Endometrial microvascular endothelial cells (primary cell): ENCODE measurements around the gene ITM2C. TPM values are rescaled to one million over a fixed set of nuclear protein-coding genes. Genes with fewer than 3 reads are reported as not detected.

ENCODE experiments used
- in situ Hi-C: cut with HindIII; loops from 2 replicates; pipeline ENCODE4 v1.10.0; 2017; ENCODE audit warnings: low sequenced_read_pairs, low pct_unique_long_range_greater_than_20kb; ENCODE audit errors: inconsistent ontology term
- total RNA-seq: library from RNA; depleted of rRNA; stranded (reverse); fragments of >200 nt; gene quantifications from one replicate; pipeline ENCODE4 v1.2.3, GENCODE V29; 2015; ENCODE audit errors: inconsistent ontology term

ITM2C gene
- total RNA-seq, 1 donor from 2014 or later, result 1.5 TPM

DNA sequence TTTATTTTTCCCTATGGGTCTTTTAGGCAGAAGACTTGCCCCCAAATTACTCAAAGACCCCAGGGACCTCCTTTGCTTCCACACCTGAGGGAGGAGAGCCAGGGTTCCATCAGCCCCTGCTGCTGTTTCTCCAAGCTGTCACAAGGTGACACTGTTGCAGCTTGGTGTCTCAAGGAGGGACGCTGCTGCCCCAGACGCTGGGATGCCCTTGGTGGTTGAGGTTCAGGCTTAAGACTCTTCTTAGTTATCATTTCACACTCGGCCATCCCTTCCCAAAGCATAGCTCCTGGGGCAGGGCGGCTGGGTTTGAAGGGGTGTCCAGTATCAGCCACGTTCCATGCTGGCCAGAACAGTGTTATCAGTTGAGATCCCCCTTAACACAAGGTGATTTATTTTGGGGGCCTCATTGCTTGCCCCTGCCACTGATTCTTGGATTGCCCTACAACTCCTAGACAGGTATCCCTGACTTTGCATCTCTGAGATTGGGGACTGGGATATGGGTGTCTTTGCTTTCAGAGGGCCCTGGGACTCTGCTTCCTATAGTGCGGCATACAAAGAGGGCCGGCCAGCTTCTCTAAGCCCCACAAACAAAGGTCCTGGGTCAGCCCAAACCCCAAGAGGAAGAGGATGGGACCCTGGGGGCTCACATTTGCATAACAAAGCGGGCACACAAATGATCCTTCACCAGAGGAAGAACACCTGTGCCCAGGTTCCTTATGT is 37.6 kb downstream of the ITM2C start:
- in situ Hi-C loops, result no loop called here

DNA sequence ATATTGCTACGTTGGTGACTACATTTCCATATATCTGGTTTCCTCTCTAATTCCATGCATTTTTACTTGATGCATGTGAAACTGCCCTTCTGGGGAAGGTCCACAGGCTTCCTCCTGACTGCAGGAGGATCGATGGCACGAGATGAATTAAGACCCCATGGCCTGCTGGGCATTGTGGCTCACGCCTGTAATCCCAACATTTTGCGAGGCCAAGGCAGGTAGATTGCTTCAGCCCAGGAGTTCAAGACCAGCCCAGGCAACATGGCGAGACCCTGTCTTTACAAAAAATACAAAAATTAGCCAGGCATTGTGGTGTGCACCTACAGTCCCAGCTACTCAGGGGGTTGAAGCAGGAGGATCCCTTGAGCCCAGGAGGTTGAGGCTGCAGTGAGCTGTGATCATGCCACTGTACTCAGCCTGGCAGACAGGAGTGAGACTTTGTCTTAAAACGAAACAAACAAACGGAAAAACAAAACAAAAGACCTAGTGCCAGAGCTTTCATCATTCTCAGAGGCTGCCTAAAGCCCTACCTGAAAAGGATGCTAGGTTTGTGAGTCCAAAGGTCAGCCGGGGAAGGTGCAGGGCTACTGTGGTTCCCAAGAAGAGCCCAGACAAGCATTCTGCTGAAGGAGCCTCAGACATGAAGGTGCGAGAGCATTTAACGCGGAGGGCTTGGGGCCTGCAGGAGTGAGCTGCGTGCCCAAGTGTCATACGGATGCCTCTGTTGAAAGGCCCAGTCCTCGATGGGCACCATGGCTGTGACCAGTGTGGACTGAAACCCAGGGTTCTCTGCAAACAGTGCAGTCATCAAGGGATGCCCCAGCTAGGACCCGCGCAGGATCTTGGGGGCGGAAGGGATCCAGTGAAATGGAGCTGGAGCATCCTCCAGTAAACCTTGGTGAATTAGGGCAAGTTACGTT is 38.7 kb downstream of the ITM2C start:
- in situ Hi-C loops, result no loop called here

DNA sequence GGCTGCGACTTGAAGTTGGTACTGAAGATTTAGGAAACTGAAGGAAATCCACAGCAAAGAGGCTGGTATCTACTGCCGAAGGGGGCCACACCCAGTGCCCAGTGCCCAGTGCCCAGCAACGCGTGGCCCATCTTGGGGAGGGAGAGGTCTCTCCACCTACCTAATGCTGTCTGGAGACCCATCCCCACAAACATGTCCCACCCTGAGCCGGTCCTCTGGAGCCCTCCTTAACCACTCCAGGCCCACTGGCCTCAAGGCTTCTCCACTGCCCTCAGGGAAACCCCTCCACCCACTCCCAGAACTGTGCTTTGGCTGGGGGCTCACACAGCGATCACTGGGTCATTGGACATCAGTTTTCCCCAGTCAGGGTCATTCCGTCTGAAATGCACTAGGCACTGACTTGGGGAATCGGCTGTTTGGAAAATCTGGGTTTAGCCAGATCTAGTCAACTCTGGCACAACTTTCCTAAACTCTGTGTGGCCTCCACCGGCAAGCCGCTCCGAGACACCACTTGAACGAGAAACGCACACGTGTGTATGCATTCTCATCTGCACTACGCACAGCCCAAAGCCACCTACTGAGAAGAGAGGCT is 40.2 kb downstream of the ITM2C start:
- in situ Hi-C loops, result no loop called here

DNA sequence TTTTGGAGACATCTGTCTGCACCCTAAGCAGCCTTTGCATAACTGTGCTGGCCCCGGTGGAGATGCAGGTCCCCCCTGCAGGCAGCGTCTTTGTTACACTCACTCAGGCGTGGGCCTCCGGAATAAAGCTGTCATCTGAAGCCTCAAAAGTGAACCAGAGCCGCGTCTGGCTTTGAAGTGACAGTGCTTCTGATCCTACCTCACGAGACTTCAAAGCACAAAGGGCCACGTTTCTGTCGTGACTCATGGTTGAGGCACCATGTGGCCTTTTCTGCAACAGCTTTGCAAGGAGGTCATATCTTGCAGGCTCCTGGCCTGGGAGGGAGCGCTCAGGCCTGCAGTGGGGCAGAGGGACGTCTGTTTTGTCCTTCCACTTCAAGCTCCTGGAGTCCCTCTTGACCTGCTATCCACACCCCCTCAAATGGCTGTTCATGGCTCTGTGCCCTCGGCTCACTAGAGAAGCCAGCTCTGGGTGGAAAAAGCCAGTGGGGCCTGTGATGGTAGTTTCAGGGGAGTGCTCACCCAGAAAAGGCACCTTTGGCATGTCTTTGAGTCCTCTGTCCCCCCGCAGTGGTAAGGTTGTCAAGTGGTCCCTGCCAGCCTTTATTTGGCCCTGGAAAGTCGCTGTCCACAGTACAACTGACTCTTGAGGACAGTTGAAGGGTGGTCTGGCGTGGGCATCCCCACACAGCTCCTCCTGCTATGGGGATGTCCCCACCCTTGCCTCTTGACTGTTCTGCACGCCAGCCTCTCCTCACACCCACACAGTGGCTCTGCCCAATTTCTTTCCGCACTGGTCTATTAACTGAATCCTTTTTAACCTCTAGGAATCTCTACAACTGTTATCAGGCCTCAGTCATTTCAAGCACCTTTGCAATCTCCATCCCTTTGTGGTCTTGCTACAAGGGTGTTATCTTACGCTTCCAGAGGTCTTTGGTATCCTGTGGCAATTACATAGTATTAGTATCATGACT is 41.0 kb downstream of the ITM2C start:
- in situ Hi-C loops, result no loop called here

DNA sequence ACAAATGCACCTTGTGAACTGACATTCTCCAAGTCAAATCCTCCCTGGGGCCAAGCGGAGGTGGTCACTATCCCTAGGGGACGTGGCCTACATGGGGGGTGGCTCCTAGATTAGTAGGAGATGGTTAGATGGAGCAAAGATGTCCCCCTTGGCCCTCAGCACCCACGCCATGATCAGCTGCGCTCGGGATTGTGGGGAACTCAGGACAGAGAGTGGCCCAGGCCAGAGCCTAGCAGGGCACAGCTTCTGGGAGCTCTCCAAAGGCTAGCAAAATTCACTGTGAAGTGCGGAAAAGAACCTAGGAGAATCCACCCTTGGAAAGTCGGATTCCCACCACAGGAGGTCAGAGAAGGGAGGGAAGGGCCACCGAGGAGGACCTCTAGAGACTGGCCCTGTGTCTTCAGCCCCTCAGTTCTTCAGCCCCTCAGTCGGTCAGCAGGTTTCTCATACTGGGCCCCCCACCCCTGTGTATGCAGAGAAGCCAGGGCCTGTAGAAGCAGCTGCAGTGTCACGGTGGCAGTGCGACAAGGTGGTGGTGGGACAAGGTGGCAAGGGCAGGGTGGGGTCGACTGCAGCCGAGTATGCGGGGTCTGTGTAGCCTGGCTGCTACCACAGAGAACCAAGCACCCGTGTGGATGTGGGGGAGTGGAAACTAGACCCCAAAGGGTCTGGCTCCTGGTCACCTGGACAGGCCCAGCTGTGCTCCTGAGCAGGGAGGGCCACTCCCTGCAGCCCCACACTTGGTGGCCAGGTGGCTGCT is 41.9 kb downstream of the ITM2C start:
- in situ Hi-C loops, result no loop called here

DNA sequence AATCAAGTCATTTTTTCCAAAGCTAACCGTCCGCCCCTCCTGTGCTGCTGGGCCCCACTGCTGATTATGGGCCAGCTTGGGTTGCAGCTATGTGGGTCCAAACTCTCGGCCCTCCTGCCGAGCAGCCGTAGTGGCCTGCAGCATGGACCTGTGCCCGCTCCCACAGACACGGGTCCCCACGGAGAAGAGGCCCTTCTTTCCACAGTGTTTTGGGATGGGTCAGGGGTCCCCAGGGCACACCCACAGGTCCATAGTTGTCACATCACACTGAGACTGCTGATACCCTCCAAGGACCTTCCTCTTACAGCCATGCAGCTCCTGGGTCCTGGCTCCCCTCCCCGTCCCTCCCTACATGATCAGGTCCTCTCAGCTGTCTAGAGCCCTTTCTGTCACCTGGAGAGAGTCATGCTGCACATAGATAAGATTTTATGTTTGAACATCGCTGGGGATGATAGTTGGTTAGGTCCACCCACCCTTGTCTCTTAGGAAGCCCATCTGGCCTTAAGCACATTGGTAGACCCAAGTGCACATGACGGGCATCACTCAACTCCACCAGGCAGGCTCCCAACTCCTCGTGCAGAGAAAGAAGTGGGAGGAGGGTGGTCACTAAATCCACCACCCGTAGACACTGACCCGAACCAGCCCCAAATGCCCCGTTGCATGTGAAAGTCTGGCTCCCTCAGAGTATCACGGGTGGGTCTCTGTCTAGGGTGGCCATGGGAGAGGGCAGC is 42.8 kb downstream of the ITM2C start:
- in situ Hi-C loops, result no loop called here

DNA sequence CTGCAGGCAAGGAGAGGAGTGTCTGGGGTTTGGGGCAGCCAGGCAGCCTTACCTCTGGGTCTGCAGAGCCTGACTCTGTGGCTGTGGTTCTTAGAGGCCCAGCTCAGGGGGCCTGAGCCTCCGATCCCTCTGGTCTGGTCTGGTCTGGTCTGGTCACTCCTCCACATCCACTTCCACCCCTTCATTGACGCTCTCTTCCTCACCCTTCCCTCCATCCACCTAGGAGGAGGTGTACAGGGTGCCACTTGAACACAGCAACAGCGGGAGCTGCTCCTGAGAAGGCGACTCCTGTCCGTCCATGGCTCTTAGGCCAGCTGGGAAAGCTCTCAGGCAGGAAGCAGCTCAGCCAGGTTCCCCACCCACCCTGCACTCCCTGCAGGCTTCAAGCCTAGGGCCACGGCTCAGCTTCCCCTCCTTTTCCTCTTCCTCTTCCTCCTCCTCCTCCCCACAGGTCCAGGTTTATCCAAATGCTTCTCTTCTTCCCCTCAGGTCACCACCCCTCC is 43.4 kb downstream of the ITM2C start:
- in situ Hi-C loops, result no loop called here

DNA sequence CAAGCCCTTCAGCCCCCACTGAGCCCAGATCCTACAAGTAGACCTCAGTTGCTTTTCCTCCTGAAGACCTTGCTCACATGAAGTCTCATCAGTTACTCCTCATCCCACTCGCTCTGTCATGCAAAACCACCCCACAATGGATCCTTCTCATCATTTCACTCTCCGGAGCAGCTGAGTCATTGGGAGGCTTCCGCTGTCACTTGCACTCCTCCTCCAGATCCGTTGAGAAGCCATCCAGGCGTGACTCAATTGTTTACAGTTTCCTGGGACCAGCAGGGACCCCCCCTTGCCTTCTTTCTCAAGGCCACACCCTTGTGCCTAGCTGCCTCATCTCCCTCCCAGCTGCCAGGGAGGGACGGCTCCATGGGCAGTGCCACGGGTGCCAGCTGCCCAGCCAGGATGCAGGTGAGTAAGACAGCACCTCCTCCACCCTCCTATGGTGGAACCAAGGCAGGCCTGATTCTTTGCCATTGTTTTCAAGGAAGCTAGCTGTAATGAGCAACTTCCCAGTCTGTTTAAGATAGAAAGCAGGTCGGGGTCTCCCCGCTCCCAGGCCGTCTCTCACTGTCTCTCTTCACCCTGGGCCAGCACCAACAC is 44.0 kb downstream of the ITM2C start:
- in situ Hi-C loops, result no loop called here

DNA sequence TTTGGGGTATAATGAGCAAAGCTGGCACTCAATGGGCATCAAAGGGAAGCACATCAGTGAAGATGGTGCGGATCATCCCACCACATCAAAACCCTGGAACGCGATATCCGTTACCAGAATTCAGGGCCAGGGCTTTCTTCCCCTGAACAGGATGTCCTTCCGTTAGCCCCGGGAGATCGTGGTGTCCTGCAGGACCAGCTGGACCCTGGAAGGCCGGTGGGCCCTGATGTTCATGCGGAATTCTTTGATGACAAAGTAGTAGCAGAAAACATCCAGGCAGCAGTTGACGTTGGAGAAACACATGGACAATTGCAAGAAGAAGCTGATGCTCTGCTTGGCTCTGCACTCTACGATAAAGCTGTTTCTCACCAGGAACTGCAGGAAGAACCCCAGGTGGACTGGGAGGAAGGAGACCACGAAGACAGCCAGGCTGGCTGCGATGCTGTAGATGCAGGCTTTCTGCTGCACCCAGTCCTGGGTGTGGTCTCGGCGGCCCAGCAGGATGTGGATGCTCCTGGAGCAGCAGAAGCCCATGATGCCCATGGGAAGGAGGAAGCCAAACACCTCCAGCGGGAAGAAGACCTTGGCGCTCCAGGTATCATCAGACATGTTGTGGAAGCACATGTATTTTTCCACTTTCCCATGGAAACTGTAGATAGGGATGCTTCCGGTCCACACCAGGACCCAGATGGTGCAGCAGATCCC is 45.3 kb downstream of the ITM2C start:
- in situ Hi-C loops, result no loop called here

DNA sequence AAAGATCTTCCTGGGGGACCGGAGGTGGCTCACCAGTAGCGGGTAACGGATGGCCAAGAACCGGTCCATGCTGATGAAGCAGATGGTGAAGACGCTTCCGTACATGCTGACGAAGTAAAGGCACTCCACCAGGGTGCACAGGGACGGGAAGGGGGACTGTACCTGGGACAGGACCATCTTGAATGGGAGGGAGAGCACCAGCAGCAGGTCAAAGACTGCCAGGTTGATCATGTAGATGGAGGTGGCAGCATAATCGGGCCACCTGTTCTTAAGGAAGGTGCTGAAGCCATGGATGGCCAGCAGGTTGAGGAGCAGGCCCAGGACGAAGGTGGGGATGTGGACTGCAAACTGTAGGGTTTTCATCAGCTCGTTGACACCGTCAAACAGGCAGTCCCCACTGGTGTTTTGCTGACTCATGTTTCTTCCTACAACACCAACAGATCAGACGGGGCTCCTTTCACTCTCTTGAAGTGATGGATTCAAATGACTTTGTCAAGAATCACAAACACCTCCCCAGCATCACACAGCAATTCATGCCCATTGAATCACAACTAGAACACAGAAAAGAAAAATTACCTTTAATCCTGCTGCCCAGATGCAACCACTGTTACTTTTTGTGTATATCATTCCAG is 45.9 kb downstream of the ITM2C start:
- in situ Hi-C loops, result no loop called here

DNA sequence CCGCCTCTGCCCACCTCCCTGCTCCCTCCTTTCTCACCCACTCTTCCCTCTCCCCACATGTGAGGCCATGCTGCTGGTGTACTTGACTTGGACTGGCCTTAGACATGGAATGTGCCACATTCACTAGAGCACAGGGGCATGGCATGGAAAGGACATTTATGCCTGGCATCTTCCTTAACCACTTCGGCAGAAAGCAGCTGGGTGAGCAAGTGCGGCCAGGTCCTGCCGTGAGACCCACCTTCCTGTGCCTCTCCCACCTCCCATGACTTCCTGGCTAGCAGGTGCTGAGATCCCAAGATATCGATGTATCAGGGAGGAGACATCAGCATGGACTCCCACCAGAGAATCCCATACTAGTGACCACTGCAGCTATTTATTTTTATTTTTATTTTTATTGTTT is 47.3 kb downstream of the ITM2C start:
- in situ Hi-C loops, result no loop called here

DNA sequence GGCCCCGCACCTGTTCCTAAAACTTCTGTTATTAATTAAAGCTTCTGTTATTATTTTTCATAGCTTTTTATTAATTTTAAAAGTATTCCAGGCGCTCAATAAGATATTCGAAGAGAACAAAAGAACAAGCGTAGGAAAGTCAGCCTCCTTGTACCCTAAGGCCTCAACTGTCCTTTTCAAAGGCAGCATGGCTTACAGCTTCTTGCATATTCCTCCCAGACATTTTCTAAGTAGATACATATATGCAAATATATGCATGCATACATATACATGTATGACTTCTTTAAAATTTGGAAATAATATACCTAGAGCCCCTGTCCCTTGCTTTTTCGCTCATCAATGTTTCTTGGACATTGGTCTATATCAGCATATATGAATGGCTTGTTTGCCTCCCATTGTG is 48.0 kb downstream of the ITM2C start:
- in situ Hi-C loops, result no loop called here

DNA sequence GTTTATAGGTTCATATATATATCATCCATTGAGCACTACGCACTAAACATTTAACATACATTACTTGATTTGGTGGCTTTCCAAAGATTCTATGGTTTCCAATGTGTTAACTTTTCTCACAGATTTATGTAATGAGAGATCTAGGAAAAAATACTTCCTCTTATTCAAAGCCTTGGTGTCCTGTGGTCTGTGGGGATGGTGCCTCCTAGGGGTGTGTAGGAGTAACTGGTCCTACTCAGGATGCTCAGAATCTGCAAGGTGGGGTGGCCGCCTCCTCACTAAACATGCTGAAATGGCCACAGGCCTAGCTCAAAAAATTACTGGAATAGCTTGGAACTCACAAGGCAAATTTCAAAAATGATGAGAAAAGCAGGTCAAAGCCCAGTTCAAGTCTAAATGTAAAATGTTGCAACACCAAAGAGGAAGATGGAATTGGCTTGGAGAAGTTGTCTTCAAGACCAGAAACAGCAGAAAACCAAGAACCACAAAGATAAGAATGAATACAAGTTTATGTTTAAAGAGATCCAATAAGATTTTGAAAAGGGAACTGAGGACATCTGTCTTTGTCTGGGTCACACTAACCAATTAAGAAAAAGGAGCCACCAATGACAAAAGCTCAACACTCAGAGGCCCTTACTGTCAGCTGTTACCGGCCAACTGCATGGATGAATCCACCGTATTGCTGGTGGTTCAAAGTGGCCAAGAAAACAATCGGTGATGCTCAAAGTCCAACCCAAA is 48.8 kb downstream of the ITM2C start:
- in situ Hi-C loops, result no loop called here

DNA sequence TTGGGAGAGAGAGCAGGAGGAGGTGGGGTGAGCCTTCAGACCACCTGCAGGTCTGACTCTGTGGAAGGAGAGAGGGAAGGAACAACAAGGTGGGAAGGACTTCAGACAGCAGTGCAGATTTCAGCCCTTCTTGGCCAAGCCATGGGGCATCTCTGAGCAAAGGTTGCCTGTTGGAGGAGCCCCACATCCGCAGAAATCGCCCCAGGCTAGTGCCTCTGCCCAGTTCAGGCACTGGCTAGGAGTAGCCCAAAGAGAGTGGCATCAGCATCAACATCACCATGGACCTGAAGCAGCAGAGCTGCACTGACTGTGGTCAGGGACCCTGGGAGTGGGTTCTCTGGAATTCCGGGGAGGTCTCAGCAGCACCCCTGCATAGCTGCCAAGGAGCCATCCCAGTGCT is 50.1 kb downstream of the ITM2C start:
- in situ Hi-C loops, result no loop called here

DNA sequence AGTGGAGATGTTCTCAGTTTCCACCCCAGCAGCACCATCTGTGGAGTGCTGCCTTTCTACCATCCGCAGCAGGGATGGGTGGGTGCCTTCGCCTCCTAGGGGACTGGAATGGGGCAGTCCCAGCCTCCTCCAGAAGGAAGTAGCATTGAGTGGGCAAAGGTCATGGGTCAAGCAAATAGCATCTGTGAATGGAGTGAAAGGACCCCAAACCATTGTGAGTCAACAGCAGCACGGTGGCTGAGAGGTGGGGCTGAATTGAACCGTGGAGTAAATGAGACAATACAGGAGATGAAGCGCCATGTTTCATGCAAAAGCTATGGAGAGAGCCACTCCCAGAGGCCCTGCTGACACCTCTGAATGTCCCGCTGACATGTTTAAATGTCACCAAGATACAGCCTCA is 50.6 kb downstream of the ITM2C start:
- in situ Hi-C loops, result no loop called here
